HCT116 (cell line): ENCODE results near the gene ABHD4.

Source experiments
- CEBPB ChIP-seq: IDR thresholded peaks from 2 replicates; pipeline ENCODE4 v1.6.1; 2012; ENCODE audit warnings: low read depth
- EGR1 ChIP-seq: IDR thresholded peaks from 2 replicates; pipeline ENCODE4 v1.6.1; 2012; ENCODE audit warnings: low read depth
- ELF1 ChIP-seq: IDR thresholded peaks from 2 replicates; pipeline ENCODE4 v1.6.1; 2012; ENCODE audit warnings: low read depth, borderline replicate concordance
- EZH2 ChIP-seq: fragments of 200-600 bp; sonication (generic); IDR thresholded peaks from 2 replicates; pipeline ENCODE4 v1.6.1; 2017; ENCODE audit warnings: antibody characterized with exemption, mixed run types
- EZH2phosphoT487 ChIP-seq: fragments of 200-600 bp; IDR thresholded peaks from 2 replicates; pipeline ENCODE4 v1.6.1; 2018; ENCODE audit warnings: antibody characterized with exemption, borderline replicate concordance
- POLR2A ChIP-seq: IDR thresholded peaks from 2 replicates; pipeline ENCODE4 v1.7.0; 2011; ENCODE audit warnings: borderline replicate concordance; ENCODE audit not compliant: insufficient read depth, insufficient read length; ENCODE audit errors: extremely low read depth
- POLR2AphosphoS5 ChIP-seq: IDR thresholded peaks from 2 replicates; pipeline ENCODE4 v1.6.1; 2011; ENCODE audit warnings: mild to moderate bottlenecking, low read depth, low read length, moderate library complexity
- SRF ChIP-seq: IDR thresholded peaks from 2 replicates; pipeline ENCODE4 v1.6.1; 2012; ENCODE audit warnings: low read depth
- ZNF274 ChIP-seq: fragments of 200-500 bp; sonication (Bioruptor generic); IDR thresholded peaks from 2 replicates; pipeline ENCODE4 v1.6.1; 2014; ENCODE audit warnings: mild to moderate bottlenecking, low read depth, low read length, inconsistent platforms
- TF ChIP-seq, protein P1 (sequence below): IDR thresholded peaks from 2 replicates; pipeline ENCODE4 v1.6.1; 2012
- TF ChIP-seq, protein P2 (sequence below): IDR thresholded peaks from 2 replicates; pipeline ENCODE4 v1.6.1; 2012
- TF ChIP-seq, protein P3 (sequence below), 3 experiments: fragments of 200-600 bp in 1 of 3; sonication (generic) in 1 of 3; IDR thresholded peaks in 2 of 3; conservative IDR thresholded peaks in 1 of 3; 2 replicates each; pipeline ENCODE4 v1.5.1; 2012 to 2017; ENCODE audit warnings: low read depth in 2 of 3, low read length in 2 of 3, antibody characterized with exemption in 1 of 3, borderline replicate concordance in 1 of 3, control low read depth in 1 of 3, mild to moderate bottlenecking in 1 of 3, mixed read lengths in 1 of 3, mixed run types in 1 of 3, moderate library complexity in 1 of 3; ENCODE audit not compliant: insufficient read depth in 1 of 3
- TF ChIP-seq, protein P4 (sequence below): IDR thresholded peaks from 2 replicates; pipeline ENCODE4 v1.6.1; 2012; ENCODE audit warnings: low read depth

DNA sequence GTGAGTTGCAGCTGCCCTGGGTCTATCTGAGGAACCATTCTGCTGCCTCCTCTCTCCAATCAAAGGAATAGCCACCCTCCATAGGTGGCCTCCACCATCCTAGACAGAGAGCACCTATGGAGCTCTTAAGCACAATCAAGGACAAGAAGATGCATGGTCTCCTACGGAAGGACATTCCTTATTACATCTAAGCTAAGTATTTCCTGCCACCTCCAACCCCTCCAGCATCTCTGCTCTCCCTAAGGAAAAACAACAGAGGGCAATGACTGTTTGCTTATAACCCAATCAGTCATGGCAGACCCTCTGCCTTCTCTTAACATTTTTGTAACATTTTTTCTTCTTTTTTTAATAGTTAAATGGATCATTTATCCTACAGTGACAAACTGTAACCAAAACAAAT is 60.8 kb downstream of the ABHD4 start:
- TF ChIP-seq CEBPB: no peak
- no peak for TF ChIP-seq POLR2AphosphoS5
- no peak for TF ChIP-seq POLR2A
- TF ChIP-seq, protein P1, sequence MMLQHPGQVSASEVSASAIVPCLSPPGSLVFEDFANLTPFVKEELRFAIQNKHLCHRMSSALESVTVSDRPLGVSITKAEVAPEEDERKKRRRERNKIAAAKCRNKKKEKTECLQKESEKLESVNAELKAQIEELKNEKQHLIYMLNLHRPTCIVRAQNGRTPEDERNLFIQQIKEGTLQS: no peak
- TF ChIP-seq, protein P2, sequence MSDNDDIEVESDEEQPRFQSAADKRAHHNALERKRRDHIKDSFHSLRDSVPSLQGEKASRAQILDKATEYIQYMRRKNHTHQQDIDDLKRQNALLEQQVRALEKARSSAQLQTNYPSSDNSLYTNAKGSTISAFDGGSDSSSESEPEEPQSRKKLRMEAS: no peak
- TF ChIP-seq, protein P3, sequence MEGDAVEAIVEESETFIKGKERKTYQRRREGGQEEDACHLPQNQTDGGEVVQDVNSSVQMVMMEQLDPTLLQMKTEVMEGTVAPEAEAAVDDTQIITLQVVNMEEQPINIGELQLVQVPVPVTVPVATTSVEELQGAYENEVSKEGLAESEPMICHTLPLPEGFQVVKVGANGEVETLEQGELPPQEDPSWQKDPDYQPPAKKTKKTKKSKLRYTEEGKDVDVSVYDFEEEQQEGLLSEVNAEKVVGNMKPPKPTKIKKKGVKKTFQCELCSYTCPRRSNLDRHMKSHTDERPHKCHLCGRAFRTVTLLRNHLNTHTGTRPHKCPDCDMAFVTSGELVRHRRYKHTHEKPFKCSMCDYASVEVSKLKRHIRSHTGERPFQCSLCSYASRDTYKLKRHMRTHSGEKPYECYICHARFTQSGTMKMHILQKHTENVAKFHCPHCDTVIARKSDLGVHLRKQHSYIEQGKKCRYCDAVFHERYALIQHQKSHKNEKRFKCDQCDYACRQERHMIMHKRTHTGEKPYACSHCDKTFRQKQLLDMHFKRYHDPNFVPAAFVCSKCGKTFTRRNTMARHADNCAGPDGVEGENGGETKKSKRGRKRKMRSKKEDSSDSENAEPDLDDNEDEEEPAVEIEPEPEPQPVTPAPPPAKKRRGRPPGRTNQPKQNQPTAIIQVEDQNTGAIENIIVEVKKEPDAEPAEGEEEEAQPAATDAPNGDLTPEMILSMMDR (IDR thresholded peaks at IDR 0.05 in 2 of 3, conservative IDR thresholded peaks at IDR 0.05 in 1 of 3; ENCODE audit: borderline replicate concordance in 1 of 3, insufficient read depth in 1 of 3, low read depth in 2 of 3, low read length in 2 of 3): no peak
- TF ChIP-seq EZH2: no peak
- TF ChIP-seq ELF1: no peak
- no peak for TF ChIP-seq EZH2phosphoT487
- TF ChIP-seq ZNF274: no peak
- no peak for TF ChIP-seq SRF
- TF ChIP-seq, protein P4, sequence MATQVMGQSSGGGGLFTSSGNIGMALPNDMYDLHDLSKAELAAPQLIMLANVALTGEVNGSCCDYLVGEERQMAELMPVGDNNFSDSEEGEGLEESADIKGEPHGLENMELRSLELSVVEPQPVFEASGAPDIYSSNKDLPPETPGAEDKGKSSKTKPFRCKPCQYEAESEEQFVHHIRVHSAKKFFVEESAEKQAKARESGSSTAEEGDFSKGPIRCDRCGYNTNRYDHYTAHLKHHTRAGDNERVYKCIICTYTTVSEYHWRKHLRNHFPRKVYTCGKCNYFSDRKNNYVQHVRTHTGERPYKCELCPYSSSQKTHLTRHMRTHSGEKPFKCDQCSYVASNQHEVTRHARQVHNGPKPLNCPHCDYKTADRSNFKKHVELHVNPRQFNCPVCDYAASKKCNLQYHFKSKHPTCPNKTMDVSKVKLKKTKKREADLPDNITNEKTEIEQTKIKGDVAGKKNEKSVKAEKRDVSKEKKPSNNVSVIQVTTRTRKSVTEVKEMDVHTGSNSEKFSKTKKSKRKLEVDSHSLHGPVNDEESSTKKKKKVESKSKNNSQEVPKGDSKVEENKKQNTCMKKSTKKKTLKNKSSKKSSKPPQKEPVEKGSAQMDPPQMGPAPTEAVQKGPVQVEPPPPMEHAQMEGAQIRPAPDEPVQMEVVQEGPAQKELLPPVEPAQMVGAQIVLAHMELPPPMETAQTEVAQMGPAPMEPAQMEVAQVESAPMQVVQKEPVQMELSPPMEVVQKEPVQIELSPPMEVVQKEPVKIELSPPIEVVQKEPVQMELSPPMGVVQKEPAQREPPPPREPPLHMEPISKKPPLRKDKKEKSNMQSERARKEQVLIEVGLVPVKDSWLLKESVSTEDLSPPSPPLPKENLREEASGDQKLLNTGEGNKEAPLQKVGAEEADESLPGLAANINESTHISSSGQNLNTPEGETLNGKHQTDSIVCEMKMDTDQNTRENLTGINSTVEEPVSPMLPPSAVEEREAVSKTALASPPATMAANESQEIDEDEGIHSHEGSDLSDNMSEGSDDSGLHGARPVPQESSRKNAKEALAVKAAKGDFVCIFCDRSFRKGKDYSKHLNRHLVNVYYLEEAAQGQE: no peak
- no peak for TF ChIP-seq EGR1
